ENCODE results near the gene IMMT. TPM values are rescaled to one million over a fixed set of nuclear protein-coding genes. Genes with fewer than 3 reads are reported as not detected.
A peak's percentile ranks its signal among the peaks of the same experiment; 100 is the strongest.

The IMMT gene
- total and polyA plus RNA-seq, 2 donors (not counting 1 experiment from before 2014, with no cell fraction given) = 23.5 to 66.0 TPM

GRCh38 chr2:86199834-86200177, 4.5 kb upstream of the IMMT start:
- TF ChIP-seq EZH2 (IDR thresholded peaks at IDR 0.05; ENCODE audit: borderline replicate concordance, insufficient read depth, low read depth, low read length, poor library complexity, severe bottlenecking) (no peak), CTCF (IDR thresholded peaks at IDR 0.05) (no peak)
- ATAC-seq (ENCODE audit: low read depth) (no peak), DNase-seq (no peak)
- intact Hi-C loops (cut with micrococcal nuclease) = loop anchor here (2.0 to 5.0 kb wide), 2 partner anchors 311 to 362 kb away; partner anchors contain the start of genes CHMP3 and ST3GAL5
- POLR2A ChIA-PET = no interaction called here
- Mint-ChIP-seq H3K27me3 (no peaks in the 10 kb centered on the region), H3K4me3 (peak overlapping the region; percentile 93), H3K4me1 (peaks cover 42% of the 10 kb centered on the region), H3K9me3 (ENCODE audit: insufficient read depth) (no peaks in the 10 kb centered on the region), H3K27ac (peak overlapping the region; percentile 94)
- H2AFZ ChIP-seq (ENCODE audit: insufficient read depth, low read depth, low read length, poor library complexity, severe bottlenecking) = peak overlapping the region; percentile 93
- H4K20me1 ChIP-seq (ENCODE audit: control insufficient read depth, insufficient read depth, low read length, poor library complexity, severe bottlenecking) = no peaks in the 10 kb centered on the region
- H3K9ac ChIP-seq (ENCODE audit: low read length) = peak overlapping the region; percentile 75
- H3K36me3 ChIP-seq (replicated peaks in 1 of 2; ENCODE audit: control extremely low read depth in 1 of 2, control insufficient read depth in 1 of 2, extremely low read depth in 1 of 2, insufficient read depth in 2 of 2, low read length in 1 of 2) = no peaks in the 10 kb centered on the region
- peaks cover 15 to 23% of the 10 kb centered on the region in 2 donors for H3K4me1 ChIP-seq (ENCODE audit: control insufficient read depth in 2 of 2, insufficient read depth in 2 of 2, low read length in 2 of 2)
- no peaks in the 10 kb centered on the region for H3K27me3 ChIP-seq (replicated peaks in 1 of 4; ENCODE audit: control extremely low read depth in 1 of 4, control insufficient read depth in 3 of 4, insufficient read depth in 4 of 4, low read length in 3 of 4)
- H3K79me2 ChIP-seq (ENCODE audit: control insufficient read depth, insufficient read depth, low read length) = peaks cover 56% of the 10 kb centered on the region
- H3K27ac ChIP-seq (ENCODE audit: low read length in 2 of 2) = peak overlapping the region; percentile 52 to 57
- peak overlapping the region; percentile 64 to 95 (median 91) for H3K4me3 ChIP-seq (ENCODE audit: control extremely low read depth in 1 of 5, extremely low read depth in 1 of 5, insufficient read depth in 1 of 5, low read depth in 2 of 5, low read length in 4 of 5)
- WGBS (ENCODE audit: insufficient coverage) = no CpG with 5 or more reads among the region's 8 CpGs
- CTCF ChIA-PET = interaction anchor here (0.8 to 6.2 kb wide), 2 partner anchors 22 to 243 kb away, joined by 3 to 18 read pairs; no protein-coding TSS in a partner anchor
- H3K4me2 ChIP-seq (replicated peaks; ENCODE audit: low read depth, low read length, poor library complexity, severe bottlenecking) = peak overlapping the region; percentile 74
- H3K9me3 ChIP-seq (ENCODE audit: control extremely low read depth in 1 of 3, control insufficient read depth in 2 of 3, insufficient read depth in 1 of 3, low read length in 2 of 3) = no peaks in the 10 kb centered on the region

GRCh38 chr2:86195808-86196387, 636 bp upstream of the IMMT start:
- Histone ChIP-seq H3K36me3 (replicated peaks in 1 of 2; ENCODE audit: control extremely low read depth in 1 of 2, control insufficient read depth in 1 of 2, extremely low read depth in 1 of 2, insufficient read depth in 2 of 2, low read length in 1 of 2) (no peaks in the 10 kb centered on the region), H3K4me3 (ENCODE audit: control extremely low read depth in 1 of 5, extremely low read depth in 1 of 5, insufficient read depth in 1 of 5, low read depth in 2 of 5, low read length in 4 of 5) (peak overlapping the region; percentile 76 to 99 (median 91)), H4K20me1 (ENCODE audit: control insufficient read depth, insufficient read depth, low read length, poor library complexity, severe bottlenecking) (peaks cover 17% of the 10 kb centered on the region), H3K27me3 (replicated peaks in 1 of 4; ENCODE audit: control extremely low read depth in 1 of 4, control insufficient read depth in 3 of 4, insufficient read depth in 4 of 4, low read length in 3 of 4) (no peaks in the 10 kb centered on the region), H3K27ac (ENCODE audit: low read length in 2 of 2) (peak overlapping the region; percentile 90 to 94), H3K4me1 (ENCODE audit: control insufficient read depth in 2 of 2, insufficient read depth in 2 of 2, low read length in 2 of 2) (peaks cover 28 to 32% of the 10 kb centered on the region in 2 donors), H2AFZ (ENCODE audit: insufficient read depth, low read depth, low read length, poor library complexity, severe bottlenecking) (peak overlapping the region; percentile 83), H3K9ac (ENCODE audit: low read length) (peak overlapping the region; percentile 82), H3K79me2 (ENCODE audit: control insufficient read depth, insufficient read depth, low read length) (peaks cover 66% of the 10 kb centered on the region), H3K4me2 (replicated peaks; ENCODE audit: low read depth, low read length, poor library complexity, severe bottlenecking) (peak overlapping the region; percentile 79), H3K9me3 (ENCODE audit: control extremely low read depth in 1 of 3, control insufficient read depth in 2 of 3, insufficient read depth in 1 of 3, low read length in 2 of 3) (no peaks in the 10 kb centered on the region)
- peaks cover 50% of the 10 kb centered on the region for H3K4me1 Mint-ChIP-seq
- DNase-seq (no peak), ATAC-seq (ENCODE audit: low read depth) (no peak)
- 30% methylated on average over 15 of the region's 23 CpGs for WGBS (ENCODE audit: insufficient coverage)
- H3K27me3 Mint-ChIP-seq = no peaks in the 10 kb centered on the region
- H3K4me3 Mint-ChIP-seq = peak overlapping the region; percentile 94
- POLR2A ChIA-PET = interaction anchor here (1.0 to 1.5 kb wide), 5 partner anchors 10 to 869 kb away, joined by 3 to 4 read pairs (median 4); partner anchors contain the start of genes KDM3A, MAT2A, POLR1A and PTCD3
- CTCF ChIA-PET = interaction anchor here (1.0 to 6.2 kb wide), 3 partner anchors 10 to 26 kb away, joined by 3 to 18 read pairs (median 4); no protein-coding TSS in a partner anchor
- H3K9me3 Mint-ChIP-seq (ENCODE audit: insufficient read depth) = no peaks in the 10 kb centered on the region
- intact Hi-C loops (cut with micrococcal nuclease) = loop anchor here (1.0 to 5.0 kb wide), 6 partner anchors 42 to 657 kb away; partner anchors contain the start of genes CHMP3, KDM3A, MAT2A and PTCD3
- no peak for TF ChIP-seq EZH2 (IDR thresholded peaks at IDR 0.05; ENCODE audit: borderline replicate concordance, insufficient read depth, low read depth, low read length, poor library complexity, severe bottlenecking)
- no peak for TF ChIP-seq CTCF (IDR thresholded peaks at IDR 0.05)
- peak overlapping the region; percentile 89 for H3K27ac Mint-ChIP-seq

All from B cell (primary cell).